ENCODE results near the gene ATAD1. TPM values are rescaled to one million over a fixed set of nuclear protein-coding genes. Genes with fewer than 3 reads are reported as not detected.

Gene ATAD1
- total RNA-seq, 1 donor from 2014 or later = 50.1 TPM

GRCh38 chr10:87846023-87846422 is 28.0 kb upstream of the ATAD1 start:
- H3K36me3 Mint-ChIP-seq = no peaks in the 10 kb centered on the region
- no peak for DNase-seq (ENCODE audit: extremely low spot score, unreplicated experiment)
- no peak for TF ChIP-seq CTCF (conservative IDR thresholded peaks at IDR 0.05)
- H3K9me3 Mint-ChIP-seq = peaks cover 5% of the 10 kb centered on the region
- peaks cover 19% of the 10 kb centered on the region for H3K4me1 Mint-ChIP-seq (ENCODE audit: unreplicated experiment)
- peak overlapping the region; percentile 39 for H3K27ac Mint-ChIP-seq
- H3K4me3 Mint-ChIP-seq = no peak overlapping the region
- no peaks in the 10 kb centered on the region for H3K27me3 Mint-ChIP-seq

- Mint-ChIP-seq H3K4me1 (ENCODE audit: unreplicated experiment) (peaks cover 15% of the 10 kb centered on the region), H3K27ac (peak overlapping the region; percentile 39), H3K27me3 (no peaks in the 10 kb centered on the region), H3K4me3 (no peak overlapping the region), H3K9me3 (peaks cover 5% of the 10 kb centered on the region), H3K36me3 (no peaks in the 10 kb centered on the region)
- TF ChIP-seq CTCF (conservative IDR thresholded peaks at IDR 0.05) = no peak
- DNase-seq (ENCODE audit: extremely low spot score, unreplicated experiment) = no peak
Measured at GRCh38 chr10:87845624-87845998, 27.6 kb upstream of the ATAD1 start.

GRCh38 chr10:87844837-87845623 is 27.0 kb upstream of the ATAD1 start:
- Mint-ChIP-seq H3K4me1 (ENCODE audit: unreplicated experiment) (peaks cover 10% of the 10 kb centered on the region), H3K27me3 (no peaks in the 10 kb centered on the region), H3K9me3 (peaks cover 5% of the 10 kb centered on the region), H3K4me3 (no peak overlapping the region), H3K36me3 (no peaks in the 10 kb centered on the region), H3K27ac (peak overlapping the region; percentile 80)
- no peak for DNase-seq (ENCODE audit: extremely low spot score, unreplicated experiment)
- TF ChIP-seq CTCF (conservative IDR thresholded peaks at IDR 0.05) = no peak

GRCh38 chr10:87843714-87844113 is 25.7 kb upstream of the ATAD1 start:
- H3K27ac Mint-ChIP-seq = peak overlapping the region; percentile 39
- H3K4me3 Mint-ChIP-seq = no peak overlapping the region
- peaks cover 9% of the 10 kb centered on the region for H3K4me1 Mint-ChIP-seq (ENCODE audit: unreplicated experiment)
- no peaks in the 10 kb centered on the region for H3K27me3 Mint-ChIP-seq
- no peaks in the 10 kb centered on the region for H3K36me3 Mint-ChIP-seq
- peaks cover 5% of the 10 kb centered on the region for H3K9me3 Mint-ChIP-seq
- DNase-seq (ENCODE audit: extremely low spot score, unreplicated experiment) = no peak
- no peak for TF ChIP-seq CTCF (conservative IDR thresholded peaks at IDR 0.05)

- TF ChIP-seq CTCF (conservative IDR thresholded peaks at IDR 0.05) = no peak
- H3K27me3 Mint-ChIP-seq = no peaks in the 10 kb centered on the region
- H3K36me3 Mint-ChIP-seq = no peaks in the 10 kb centered on the region
- peaks cover 5% of the 10 kb centered on the region for H3K9me3 Mint-ChIP-seq
- H3K4me3 Mint-ChIP-seq = peak overlapping the region; percentile 29
- H3K4me1 Mint-ChIP-seq (ENCODE audit: unreplicated experiment) = peaks cover 9% of the 10 kb centered on the region
- DNase-seq (ENCODE audit: extremely low spot score, unreplicated experiment) = no peak
- H3K27ac Mint-ChIP-seq = peak overlapping the region; percentile 95
Measured at GRCh38 chr10:87842776-87843497, 24.9 kb upstream of the ATAD1 start.

All from type B pancreatic cell (in vitro differentiated cells).